HUES64 (cell line): ENCODE data around the gene KRTAP10-2.

ENCODE experiments used
- H3K27ac ChIP-seq: 2 replicates; pipeline ENCODE4 v1.7.0; 2013; ENCODE audit warnings: low read depth, low read length, inconsistent platforms
- H3K27me3 ChIP-seq: 2 replicates; pipeline ENCODE4 v1.6.1; 2013; ENCODE audit warnings: mild to moderate bottlenecking, low read length; ENCODE audit not compliant: insufficient read depth
- H3K36me3 ChIP-seq: 2 replicates; pipeline ENCODE4 v1.6.1; 2013; ENCODE audit warnings: mild to moderate bottlenecking, low read length; ENCODE audit not compliant: insufficient read depth
- H3K4me1 ChIP-seq: 2 replicates; pipeline ENCODE4 v1.6.1; 2013; ENCODE audit warnings: mild to moderate bottlenecking, low read length, moderate library complexity; ENCODE audit not compliant: insufficient read depth
- H3K4me3 ChIP-seq: 2 replicates; pipeline ENCODE4 v1.5.1; 2013; ENCODE audit warnings: mild to moderate bottlenecking, low read length, moderate library complexity
- H3K9ac ChIP-seq: 2 replicates; pipeline ENCODE4 v1.6.1; 2013; ENCODE audit warnings: mild to moderate bottlenecking, low read depth, low read length
- H3K9me3 ChIP-seq: 2 replicates; pipeline ENCODE4 v1.6.1; 2013; ENCODE audit warnings: low read depth, low read length; ENCODE audit not compliant: insufficient read depth
- WGBS: fragments of 150-250, 120-280 bp; methylation state at CpG from one replicate; pipeline ENCODE4 v1.1.7; 2013; ENCODE audit warnings: missing lambda C conversion rate; 5-methylcytosine and 5-hydroxymethylcytosine counted together

The KRTAP10-2 gene

DNA sequence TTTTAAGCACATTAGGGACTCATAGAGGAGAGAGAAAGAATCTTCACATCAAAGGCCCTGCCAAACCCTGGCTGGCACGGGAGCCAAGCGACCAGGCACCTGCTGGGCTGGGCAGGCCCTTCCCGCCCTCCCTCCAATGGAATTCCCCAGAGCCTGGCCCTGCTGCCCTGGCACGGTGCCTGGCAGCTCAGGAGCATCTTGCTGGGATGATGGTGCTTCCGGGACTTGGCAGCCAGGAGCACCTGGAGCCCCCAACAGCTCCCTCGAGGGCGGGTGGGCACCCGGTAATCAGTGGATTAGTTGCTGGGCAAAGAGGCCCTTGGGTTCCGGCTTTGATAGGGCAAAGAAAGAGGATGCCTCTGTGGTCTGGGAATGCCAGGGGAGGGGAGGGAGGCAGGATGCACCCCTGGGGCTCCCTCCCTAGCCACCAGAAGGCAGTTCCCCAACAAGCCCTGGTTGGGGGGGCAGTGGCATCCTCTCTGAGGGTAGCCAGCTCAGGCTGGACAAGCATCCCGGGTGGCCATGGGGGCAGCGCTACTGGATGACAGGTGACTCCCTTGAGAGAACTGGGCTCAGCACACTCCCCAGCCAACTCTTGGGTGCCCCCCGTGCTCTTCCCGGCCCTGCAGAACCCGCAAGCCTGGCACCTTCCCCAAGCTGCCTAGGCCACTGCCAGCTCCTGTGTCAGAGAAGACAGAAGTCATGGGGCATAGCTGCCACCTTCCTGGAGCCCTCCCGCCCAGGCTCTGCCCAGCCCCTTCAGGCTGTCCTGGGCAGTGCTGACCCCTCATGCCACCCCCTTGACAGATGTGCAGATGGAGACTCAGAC, 37.7 kb downstream of the KRTAP10-2 start:
- no peak overlapping the region for H3K9ac ChIP-seq
- no peaks in the 10 kb centered on the region for H3K36me3 ChIP-seq
- no peak overlapping the region for H3K4me3 ChIP-seq
- WGBS = 92% methylated on average over 15 of the region's 15 CpGs
- no peak overlapping the region for H3K27ac ChIP-seq
- no peaks in the 10 kb centered on the region for H3K9me3 ChIP-seq
- H3K4me1 ChIP-seq = peaks cover 3% of the 10 kb centered on the region; the same call in 1 of the 2 replicates
- no peaks in the 10 kb centered on the region for H3K27me3 ChIP-seq

DNA sequence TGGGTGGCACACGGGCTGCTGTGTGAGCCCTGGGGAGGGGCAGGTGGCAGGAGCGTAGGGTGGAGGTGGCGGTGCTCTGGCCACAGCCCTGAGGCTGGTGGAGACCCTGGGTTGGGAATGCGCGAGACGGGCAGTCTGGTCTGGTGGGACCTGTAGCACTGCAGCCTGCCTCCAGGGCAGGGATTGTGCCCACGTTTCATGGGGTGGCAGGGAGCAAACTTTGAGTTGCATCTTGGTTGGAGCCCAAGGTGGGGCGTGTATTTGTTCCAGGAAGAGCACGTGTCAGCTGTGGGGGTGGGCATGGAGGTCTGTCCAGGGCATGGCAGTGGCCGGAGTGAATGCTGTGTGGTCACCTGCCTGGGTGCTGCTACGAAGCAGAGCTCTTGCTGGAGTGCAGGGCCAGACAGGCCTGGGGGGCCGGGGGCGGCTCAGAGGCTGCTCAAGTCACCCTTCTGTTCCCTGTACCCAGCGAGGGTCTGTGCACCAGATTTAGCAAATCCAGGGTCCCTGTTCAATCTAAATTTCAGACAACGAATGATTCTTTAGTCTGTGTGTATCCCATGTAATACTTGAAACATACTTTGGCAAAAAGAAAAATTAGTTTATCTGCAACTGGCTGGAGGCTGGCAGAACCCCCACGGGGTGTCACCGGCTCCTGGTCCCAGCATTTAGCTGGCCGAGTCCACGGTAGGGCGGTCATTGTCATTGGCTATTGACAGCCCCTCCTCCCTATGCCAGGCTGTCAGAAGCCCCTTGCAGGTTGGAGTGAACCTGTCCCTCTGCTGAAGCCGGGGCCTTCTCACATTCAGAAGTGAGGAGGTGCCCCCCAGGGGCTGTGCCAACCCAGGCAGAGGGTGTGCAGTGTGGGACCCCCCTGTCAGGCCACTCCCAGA, 38.6 kb downstream of the KRTAP10-2 start:
- H3K4me3 ChIP-seq = no peak overlapping the region
- peaks cover 3% of the 10 kb centered on the region; the same call in 1 of the 2 replicates for H3K4me1 ChIP-seq
- no peaks in the 10 kb centered on the region for H3K27me3 ChIP-seq
- no peaks in the 10 kb centered on the region for H3K36me3 ChIP-seq
- no peak overlapping the region for H3K27ac ChIP-seq
- H3K9ac ChIP-seq = no peak overlapping the region
- no peaks in the 10 kb centered on the region for H3K9me3 ChIP-seq
- 91% methylated on average over 21 of the region's 21 CpGs for WGBS

DNA sequence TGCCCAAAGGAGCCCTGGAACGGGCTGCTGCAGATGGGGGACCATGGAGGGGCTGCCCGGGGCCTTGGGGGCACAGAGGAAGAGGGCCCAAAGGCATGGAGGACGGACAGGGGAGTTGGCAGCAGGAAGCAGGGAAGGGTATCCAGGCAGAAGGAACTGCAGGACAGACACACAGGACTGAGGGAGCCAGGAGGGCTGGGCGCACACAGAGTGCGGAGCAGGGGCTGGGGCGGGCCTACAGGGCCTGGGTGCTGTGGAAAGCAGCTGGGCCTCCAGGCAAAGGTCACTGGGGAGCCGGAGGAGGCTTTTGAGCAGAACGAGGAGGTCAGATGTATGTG, 39.4 kb downstream of the KRTAP10-2 start:
- Histone ChIP-seq H3K36me3 (no peaks in the 10 kb centered on the region), H3K9ac (no peak overlapping the region), H3K4me3 (no peak overlapping the region), H3K4me1 (peaks cover 3% of the 10 kb centered on the region; the same call in 1 of the 2 replicates), H3K9me3 (no peaks in the 10 kb centered on the region), H3K27ac (no peak overlapping the region), H3K27me3 (no peaks in the 10 kb centered on the region)
- 90% methylated on average over 8 of the region's 8 CpGs for WGBS

DNA sequence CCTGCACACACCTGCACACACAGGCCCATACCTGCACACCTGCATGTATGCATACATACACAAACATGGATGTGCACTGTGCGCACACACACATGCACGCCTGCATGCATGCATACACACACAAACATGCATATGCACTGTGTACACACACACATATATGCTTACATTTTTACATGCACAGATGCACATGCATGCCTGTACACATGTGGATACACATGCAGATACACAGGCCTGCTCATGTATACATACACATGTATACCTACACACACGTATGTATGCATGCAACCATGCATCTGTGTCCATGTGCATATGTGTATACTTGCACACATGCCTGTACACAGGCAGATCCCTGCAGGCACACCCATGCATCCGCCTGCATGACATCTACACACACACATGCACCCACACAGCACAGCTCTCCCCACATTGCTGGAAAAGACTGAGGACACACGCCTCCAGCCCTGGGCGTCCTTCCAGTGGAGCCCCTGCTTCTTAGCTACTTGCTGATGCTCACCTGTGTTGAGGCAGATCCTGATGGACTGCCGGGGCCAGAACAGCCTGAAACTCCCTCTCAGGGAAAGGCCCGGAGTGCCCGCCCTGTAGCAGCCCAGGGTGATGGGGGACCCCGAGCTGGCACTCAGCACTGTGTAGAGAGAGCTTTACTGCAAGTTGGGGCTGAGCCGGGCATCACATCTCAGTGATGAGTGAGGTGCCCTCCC, 39.9 kb downstream of the KRTAP10-2 start:
- Histone ChIP-seq H3K4me3 (no peak overlapping the region), H3K4me1 (peaks cover 3% of the 10 kb centered on the region; the same call in 1 of the 2 replicates), H3K27ac (no peak overlapping the region), H3K36me3 (no peaks in the 10 kb centered on the region), H3K9me3 (no peaks in the 10 kb centered on the region), H3K27me3 (no peaks in the 10 kb centered on the region), H3K9ac (no peak overlapping the region; the same call in 1 of the 2 replicates)
- 94% methylated on average over 11 of the region's 11 CpGs for WGBS

DNA sequence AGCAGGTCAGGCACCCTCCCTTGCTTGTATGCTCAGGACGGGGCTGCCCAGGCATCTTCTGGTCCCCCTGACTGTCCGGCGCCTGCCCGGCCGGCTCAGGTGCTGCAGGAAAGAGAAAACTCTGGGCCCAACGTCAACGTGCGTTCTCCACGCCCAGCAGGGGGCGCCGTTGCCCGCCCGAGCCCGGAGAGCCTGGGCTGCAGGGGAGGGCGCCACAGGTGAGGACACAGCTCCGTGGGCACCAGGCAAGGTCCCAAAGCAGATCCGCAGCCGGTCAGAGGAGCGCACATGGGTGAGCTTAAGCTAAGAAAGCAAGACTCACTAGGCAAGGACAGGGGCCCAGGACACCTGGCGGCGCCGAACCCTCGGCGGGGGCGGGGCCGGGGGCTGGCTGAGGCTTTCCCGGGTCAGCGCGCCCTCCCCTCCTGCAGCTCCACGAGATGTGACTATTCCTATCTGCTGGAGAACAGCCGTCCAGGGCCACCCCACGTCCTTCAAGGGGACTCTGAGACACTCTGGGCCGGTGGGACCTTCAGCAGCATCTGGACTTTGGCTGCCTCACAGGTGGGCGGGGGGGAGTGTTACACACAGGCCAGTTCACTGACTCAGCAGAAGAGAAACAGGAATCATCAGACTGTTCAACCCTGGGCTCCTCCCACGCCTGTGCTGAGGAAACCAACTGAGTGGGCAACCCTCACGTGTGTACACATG, 40.6 kb downstream of the KRTAP10-2 start:
- no peaks in the 10 kb centered on the region for H3K36me3 ChIP-seq
- no peaks in the 10 kb centered on the region for H3K27me3 ChIP-seq
- no peak overlapping the region for H3K27ac ChIP-seq
- no peaks in the 10 kb centered on the region for H3K9me3 ChIP-seq
- WGBS = 15% methylated on average over 36 of the region's 36 CpGs
- H3K4me3 ChIP-seq = peak overlapping the region; percentile 59
- H3K9ac ChIP-seq = peak overlapping the region; percentile 53; the same call in 1 of the 2 replicates
- peaks cover 3% of the 10 kb centered on the region; the same call in 1 of the 2 replicates for H3K4me1 ChIP-seq

DNA sequence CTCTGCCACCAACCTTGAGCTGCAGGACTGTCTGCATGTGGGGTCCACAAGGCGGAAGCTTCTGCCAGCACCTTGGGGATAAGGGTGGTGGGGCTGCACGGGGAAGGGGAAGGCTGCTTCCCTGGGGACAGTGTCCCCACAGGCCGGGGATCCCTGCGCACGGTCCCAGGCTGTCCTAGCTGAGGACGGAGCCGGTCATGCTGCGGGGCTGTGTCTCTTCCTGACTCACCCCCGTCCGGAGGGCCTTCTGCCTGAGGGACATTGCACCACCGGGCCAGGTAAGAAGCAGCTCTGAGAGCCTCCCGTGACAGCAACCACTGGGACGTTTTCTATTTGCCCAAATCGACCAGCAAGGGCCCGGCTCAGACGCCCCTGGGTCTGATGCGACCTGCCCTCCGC, 41.2 kb downstream of the KRTAP10-2 start:
- Histone ChIP-seq H3K9ac (no peak overlapping the region), H3K27me3 (no peaks in the 10 kb centered on the region), H3K27ac (no peak overlapping the region), H3K4me1 (peaks cover 3% of the 10 kb centered on the region; the same call in 1 of the 2 replicates), H3K36me3 (no peaks in the 10 kb centered on the region), H3K4me3 (no peak overlapping the region; the same call in 1 of the 2 replicates), H3K9me3 (no peaks in the 10 kb centered on the region)
- WGBS = 65% methylated on average over 18 of the region's 18 CpGs

DNA sequence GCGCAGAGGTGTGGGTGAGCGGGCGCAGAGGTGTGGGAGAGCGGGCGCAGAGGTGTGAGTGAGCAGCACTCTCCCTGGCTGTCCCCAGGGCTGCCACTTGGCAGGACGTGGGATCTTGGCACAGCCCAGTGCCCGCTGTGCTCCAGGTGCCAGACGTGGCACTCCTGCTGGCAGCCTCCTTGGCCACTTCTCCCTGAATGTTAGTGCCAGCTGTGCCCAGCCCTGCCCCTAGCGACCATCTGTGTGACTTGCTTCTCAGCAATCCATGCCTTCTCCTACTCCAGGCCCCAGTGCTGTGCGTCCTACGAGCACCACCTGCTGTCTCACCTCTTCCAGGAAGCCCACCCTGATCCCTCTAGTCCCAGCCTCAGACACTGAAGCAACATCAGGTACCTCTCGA, 41.8 kb downstream of the KRTAP10-2 start:
- WGBS = 91% methylated on average over 12 of the region's 12 CpGs
- H3K4me3 ChIP-seq = no peak overlapping the region
- H3K9me3 ChIP-seq = no peaks in the 10 kb centered on the region
- no peaks in the 10 kb centered on the region for H3K36me3 ChIP-seq
- no peaks in the 10 kb centered on the region for H3K27me3 ChIP-seq
- H3K27ac ChIP-seq = no peak overlapping the region
- no peak overlapping the region for H3K9ac ChIP-seq
- peaks cover 3% of the 10 kb centered on the region; the same call in 1 of the 2 replicates for H3K4me1 ChIP-seq

DNA sequence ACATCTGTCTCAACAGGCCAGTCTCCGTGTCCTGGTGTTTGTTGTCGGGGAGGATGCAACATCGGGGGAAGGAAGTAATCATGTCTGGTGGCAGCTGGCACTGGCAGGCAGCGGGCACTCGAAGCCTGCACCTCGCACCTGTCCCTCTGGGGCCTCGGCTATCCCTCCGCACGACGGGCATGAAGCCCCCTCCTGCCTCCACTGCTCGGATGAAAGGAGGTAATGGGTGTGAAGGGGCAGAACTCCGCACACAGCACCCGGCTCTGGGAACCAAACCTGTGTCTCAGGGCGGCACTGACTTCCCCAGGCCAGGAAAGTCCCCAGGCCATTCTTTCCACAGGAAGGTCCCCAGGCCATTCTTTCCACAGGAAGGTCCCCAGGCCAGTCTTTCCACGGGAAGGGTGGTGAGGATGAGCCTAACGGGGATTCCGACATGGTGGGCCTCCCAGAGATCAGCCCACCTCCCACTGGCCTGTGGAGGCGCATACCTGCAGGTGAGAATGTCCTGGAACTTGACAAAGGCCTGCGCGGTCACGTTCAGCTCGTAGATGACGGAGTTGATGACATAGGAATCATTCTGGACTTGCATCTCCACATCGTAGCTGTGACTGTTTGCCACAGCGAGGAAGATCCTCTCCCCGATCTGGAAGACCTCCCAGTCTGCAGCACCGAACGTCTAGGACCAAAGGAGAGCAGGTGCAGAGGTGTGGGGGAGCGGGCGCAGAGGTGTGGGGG, 42.4 kb downstream of the KRTAP10-2 start:
- Histone ChIP-seq H3K9ac (no peak overlapping the region), H3K27me3 (no peaks in the 10 kb centered on the region), H3K36me3 (no peaks in the 10 kb centered on the region), H3K27ac (no peak overlapping the region), H3K4me1 (peaks cover 3% of the 10 kb centered on the region; the same call in 1 of the 2 replicates), H3K9me3 (no peaks in the 10 kb centered on the region), H3K4me3 (no peak overlapping the region)
- WGBS = 94% methylated on average over 30 of the region's 30 CpGs

DNA sequence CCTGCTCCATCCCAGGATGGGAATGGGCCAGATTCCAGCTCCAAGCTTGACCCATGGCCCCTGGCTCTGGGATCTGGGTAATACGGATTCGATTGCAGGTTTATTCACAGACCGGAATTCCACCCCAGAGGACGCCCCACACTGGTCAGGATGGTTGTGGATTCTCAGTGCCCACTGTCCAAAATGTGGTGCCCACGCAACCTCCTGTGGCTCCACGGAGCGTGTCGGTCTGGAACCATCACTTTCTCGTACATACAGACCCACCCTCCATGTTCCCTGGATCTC, 42.9 kb downstream of the KRTAP10-2 start:
- Histone ChIP-seq H3K4me1 (peaks cover 3% of the 10 kb centered on the region; the same call in 1 of the 2 replicates), H3K36me3 (no peaks in the 10 kb centered on the region), H3K27ac (no peak overlapping the region), H3K9me3 (no peaks in the 10 kb centered on the region), H3K27me3 (no peaks in the 10 kb centered on the region), H3K9ac (no peak overlapping the region), H3K4me3 (no peak overlapping the region)
- 96% methylated on average over 9 of the region's 9 CpGs for WGBS
